Left hindlimb (tissue), 1 donor: ENCODE data around the gene POLR2A.
A peak's percentile ranks its signal among the peaks of the same experiment; 100 is the strongest.

Experiments
- DNase-seq: peaks from one replicate; pipeline ENCODE4 v3.0.0-alpha.2; 2018

POLR2A gene

GRCh38 chr17:7484067-7484918, at the start of gene POLR2A:
Gene POLR2A, plus strand, starts transcription at chr17:7484366.
- DNase-seq, result peak; percentile 99

GRCh38 chr17:7435676-7436555, 48.2 kb upstream of the POLR2A start:
- DNase-seq, result no peak

DNA sequence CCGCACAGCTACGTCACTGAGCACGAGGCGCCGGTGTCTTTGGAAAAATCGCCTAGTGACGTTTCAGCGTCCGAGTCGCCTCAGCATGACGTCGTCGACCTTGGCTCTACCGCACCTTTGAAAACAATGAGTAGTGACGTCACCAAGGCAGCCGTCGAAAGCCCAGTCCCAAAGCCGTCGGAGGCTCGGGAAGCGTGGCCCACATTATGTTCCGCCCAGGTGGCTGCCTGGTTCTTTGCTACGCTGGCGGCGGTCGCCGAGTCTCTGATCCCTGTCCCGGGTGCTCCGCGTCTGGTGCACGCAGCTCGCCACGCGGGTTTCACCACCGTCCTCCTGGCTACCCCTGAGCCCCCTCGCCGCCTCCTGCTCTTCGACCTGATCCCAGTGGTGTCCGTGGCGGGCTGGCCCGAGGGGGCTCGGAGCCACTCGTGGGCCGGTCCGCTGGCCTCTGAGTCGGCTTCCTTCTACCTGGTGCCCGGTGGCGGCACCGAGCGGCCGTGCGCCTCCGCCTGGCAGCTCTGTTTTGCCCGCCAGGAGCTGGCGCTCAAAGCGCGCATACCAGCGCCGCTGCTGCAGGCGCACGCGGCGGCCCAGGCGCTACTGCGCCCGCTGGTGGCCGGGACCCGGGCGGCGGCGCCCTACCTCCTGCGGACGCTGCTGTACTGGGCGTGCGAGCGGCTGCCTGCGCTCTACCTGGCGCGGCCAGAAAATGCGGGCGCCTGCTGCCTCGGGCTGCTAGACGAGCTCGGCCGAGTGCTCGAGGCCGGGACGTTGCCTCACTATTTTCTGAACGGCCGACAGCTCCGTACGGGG, 47.4 kb upstream of the POLR2A start:
- peak; percentile 76 for DNase-seq

DNA sequence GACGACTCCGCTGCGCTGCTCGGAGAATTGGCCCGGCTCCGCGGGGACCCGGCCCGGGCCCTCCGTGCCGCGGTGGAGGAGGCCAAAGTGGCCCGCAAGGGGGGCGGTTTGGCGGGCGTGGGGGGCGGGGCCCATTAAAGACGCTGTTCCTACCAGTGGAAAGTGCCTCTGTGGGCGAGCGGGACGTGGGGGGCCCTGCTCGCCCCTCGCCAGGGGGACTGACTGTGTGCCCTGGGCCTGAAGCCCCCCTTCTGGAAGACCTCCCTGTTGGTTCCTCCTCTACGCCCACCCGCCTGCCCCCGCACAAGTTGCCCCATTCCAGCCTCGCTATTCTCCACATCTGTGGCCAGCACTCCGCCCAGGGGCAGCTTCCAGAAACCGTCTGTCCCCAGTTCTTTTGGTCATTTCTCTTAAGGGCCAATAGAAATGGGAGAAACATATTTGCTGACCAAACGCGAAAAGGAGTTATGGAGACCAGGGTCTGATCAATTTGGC, 46.8 kb upstream of the POLR2A start:
- no peak for DNase-seq

- DNase-seq, result peak; percentile 69
Observed at GRCh38 chr17:7437950-7438614, 46.1 kb upstream of the POLR2A start.

GRCh38 chr17:7438656-7439460, 45.3 kb upstream of the POLR2A start:
- no peak for DNase-seq

GRCh38 chr17:7439462-7440112, 44.6 kb upstream of the POLR2A start, which contains the start of gene FGF11:
Gene FGF11, plus strand, starts transcription at chr17:7439512. Its CDS starts 109 bp downstream, at chr17:7439621.
- DNase-seq, result no peak

DNA sequence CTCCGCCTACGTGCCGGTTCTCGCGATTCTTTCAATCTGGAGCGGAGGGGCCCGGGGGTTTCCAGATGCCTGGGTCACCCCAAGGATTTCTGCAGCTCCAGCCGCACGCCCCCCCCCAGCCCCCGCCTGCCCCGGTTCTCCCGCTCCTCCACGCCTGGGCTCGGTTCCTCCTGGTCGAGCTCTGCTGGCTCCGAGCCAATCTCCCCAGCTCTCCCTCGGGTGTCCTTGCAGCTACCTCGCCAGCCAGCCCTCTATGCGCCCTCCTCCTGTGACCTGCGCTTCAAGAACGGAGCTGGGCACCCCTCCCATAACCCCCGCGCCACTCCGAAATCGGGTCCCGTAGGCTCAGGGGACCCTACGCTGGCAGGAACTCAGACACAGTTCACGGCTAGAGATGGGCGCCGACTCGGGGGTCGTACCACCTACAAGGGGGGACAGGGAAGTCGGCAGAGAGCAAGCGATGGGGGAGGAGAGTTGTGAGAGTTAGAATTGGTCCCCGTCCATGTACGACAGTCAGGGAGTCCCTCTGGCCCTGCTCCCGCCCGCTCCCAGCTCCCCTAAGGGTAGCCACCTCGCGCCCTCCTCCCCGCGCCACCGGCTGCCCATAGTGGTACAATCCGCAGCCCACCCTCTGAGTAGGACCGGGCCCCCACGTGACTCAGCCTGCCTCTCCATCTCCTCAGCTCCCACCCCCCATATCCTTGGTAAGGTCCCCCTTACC, 43.9 kb upstream of the POLR2A start:
- peak; percentile 74 for DNase-seq

- peak; percentile 78 for DNase-seq
Observed at GRCh38 chr17:7440834-7441195, 43.4 kb upstream of the POLR2A start.

- no peak for DNase-seq
Observed at GRCh38 chr17:7441266-7441665, 42.9 kb upstream of the POLR2A start.

GRCh38 chr17:7442142-7442541, 42.0 kb upstream of the POLR2A start:
- DNase-seq, result no peak

GRCh38 chr17:7443499-7444485, 40.4 kb upstream of the POLR2A start:
- DNase-seq, result no peak

- peak; percentile 70 for DNase-seq
Observed at GRCh38 chr17:7444682-7445618, 39.2 kb upstream of the POLR2A start, which contains the start of gene CHRNB1. Gene CHRNB1, plus strand, starts transcription at chr17:7445061. Its CDS starts 67 bp downstream, at chr17:7445128.

- no peak for DNase-seq
Observed at GRCh38 chr17:7445619-7445968, 38.6 kb upstream of the POLR2A start.

DNA sequence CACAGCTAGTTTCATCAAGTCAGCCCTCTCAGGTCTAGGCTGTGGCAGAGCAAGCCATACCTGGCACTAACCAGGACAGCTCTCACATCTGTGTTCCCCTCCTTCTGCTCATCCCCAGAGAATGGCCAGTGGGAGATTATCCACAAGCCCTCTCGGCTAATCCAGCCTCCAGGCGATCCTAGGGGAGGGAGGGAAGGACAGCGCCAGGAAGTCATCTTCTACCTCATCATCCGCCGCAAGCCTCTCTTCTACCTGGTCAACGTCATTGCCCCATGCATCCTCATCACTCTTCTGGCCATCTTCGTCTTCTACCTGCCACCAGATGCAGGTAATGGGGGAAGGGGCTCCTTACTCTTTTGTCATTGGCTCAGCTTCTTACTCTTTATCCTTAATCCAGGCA, 35.7 kb upstream of the POLR2A start:
- no peak for DNase-seq

DNA sequence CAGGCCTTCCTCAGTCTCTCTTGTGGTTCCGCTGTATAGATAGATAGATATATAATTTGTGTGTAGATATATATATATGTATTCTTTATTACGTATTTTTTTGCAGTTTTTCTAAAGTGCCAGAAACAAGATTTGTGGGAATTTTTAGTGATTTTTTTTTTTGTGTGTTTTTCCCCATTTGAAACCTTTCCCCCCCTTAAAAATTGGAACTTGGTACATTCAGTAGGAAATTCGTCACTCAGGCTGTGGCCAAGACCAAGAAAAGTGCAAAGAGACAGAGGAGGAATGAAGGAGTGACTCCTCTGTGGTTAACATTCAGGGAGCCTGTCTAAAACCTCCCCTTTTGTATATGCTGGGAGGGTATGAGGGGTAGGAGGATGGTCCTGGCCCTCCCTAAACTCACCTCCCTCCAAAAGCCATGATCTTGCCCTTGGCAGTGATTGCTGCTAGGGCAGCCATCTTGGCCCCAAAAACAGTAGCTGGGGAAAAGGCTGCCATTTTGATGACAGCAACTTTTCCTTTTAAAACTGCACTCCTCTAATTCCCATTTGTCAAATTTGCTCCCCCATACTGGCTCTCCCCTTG, 24.1 kb upstream of the POLR2A start:
- DNase-seq, result no peak
